Thoracic aorta (tissue), 2 donors: Measurements from ENCODE around the gene GUCA1A. TPM values are rescaled to one million over a fixed set of nuclear protein-coding genes. Genes with fewer than 3 reads are reported as not detected.

Experiments used
- ATAC-seq: fragments of 150-250 bp; one replicate; pipeline ENCODE4 v1.8.0; 2017; ENCODE audit warnings: low read depth; ENCODE audit not compliant: insufficient number of reproducible peaks, low FRiP score
- DNase-seq: peaks from one replicate; pipeline ENCODE4 v3.0.0-alpha.2; 2020; ENCODE audit warnings: low spot score
- H3K27ac ChIP-seq, 2 donors: fragments of 200-600 bp; sonication (generic); 1 replicate in 1 of 2; 2 replicates in 1 of 2; pipeline ENCODE4 v1.5.1; 2016; ENCODE audit warnings: mild to moderate bottlenecking in 2 of 2, moderate library complexity in 2 of 2
- H3K27me3 ChIP-seq: fragments of 200-600 bp; sonication (generic); replicated peaks from 2 replicates; pipeline ENCODE4 v1.6.0; 2016; ENCODE audit warnings: mild to moderate bottlenecking; ENCODE audit not compliant: insufficient read depth
- H3K36me3 ChIP-seq: fragments of 200-600 bp; sonication (generic); one replicate; pipeline ENCODE4 v1.5.1; 2016
- H3K4me1 ChIP-seq, 2 donors: fragments of 200-600 bp; sonication (generic); 1 replicate in 1 of 2; 2 replicates in 1 of 2; pipeline versions ENCODE4 v1.5.1 to v1.6.0; 2016; ENCODE audit warnings: low read depth in 2 of 2, mild to moderate bottlenecking in 1 of 2; ENCODE audit not compliant: control insufficient read depth in 1 of 2
- H3K4me3 ChIP-seq: fragments of 200-600 bp; sonication (generic); 2 replicates; pipeline ENCODE4 v1.5.1; 2016; ENCODE audit warnings: mild to moderate bottlenecking
- H3K9me3 ChIP-seq: fragments of 200-600 bp; sonication (generic); 2 replicates; pipeline ENCODE4 v1.5.1; 2016
- CTCF ChIP-seq: fragments of 200-600 bp; sonication (generic); IDR thresholded peaks from one replicate; pipeline ENCODE4 v1.5.1; 2019; ENCODE audit warnings: antibody characterized with exemption
- total RNA-seq, 2 donors: library from RNA; depleted of rRNA; stranded (reverse); fragments of >200 nt; gene quantifications; one replicate each; pipeline versions ENCODE4 v1.1.0 to v1.2.3, GENCODE V29; 2016

Gene GUCA1A
- total RNA-seq: not detected

DNA sequence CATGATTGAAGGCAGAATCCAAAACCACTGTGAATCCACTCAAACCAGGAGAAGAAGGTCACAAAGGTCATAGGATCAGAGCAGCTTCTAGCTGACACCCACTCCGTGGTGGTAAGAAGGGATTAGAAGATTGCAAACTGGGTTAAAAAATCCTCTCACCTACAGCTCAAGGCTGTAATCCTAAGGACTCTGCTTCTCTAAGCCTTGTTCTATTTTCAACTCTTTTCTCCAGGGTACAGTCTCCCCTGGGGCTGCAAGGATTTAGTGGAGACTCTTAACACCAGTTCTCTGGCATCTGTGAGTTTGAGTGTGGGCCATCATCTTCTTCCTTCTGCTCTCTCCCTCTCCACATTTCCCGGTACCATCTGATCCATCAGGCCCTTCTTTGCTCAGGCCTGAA is at the start of gene GUCA1A:
GUCA1A (plus strand) TSS at position 264 of the 400 bp plus-strand sequence. CDS start 250 bp downstream, outside the sequence.
- Histone ChIP-seq H3K9me3 (no peaks in the 10 kb centered on the region), H3K27ac (no peak within 1 kb of the TSS), H3K4me3 (no peak within 1 kb of the TSS), H3K4me1 (no peaks in the 10 kb centered on the region), H3K27me3 (no peaks in the 10 kb centered on the region), H3K36me3 (no peaks in the 10 kb centered on the region)
- DNase-seq: no peak
- TF ChIP-seq CTCF: no peak
- no peak for ATAC-seq

DNA sequence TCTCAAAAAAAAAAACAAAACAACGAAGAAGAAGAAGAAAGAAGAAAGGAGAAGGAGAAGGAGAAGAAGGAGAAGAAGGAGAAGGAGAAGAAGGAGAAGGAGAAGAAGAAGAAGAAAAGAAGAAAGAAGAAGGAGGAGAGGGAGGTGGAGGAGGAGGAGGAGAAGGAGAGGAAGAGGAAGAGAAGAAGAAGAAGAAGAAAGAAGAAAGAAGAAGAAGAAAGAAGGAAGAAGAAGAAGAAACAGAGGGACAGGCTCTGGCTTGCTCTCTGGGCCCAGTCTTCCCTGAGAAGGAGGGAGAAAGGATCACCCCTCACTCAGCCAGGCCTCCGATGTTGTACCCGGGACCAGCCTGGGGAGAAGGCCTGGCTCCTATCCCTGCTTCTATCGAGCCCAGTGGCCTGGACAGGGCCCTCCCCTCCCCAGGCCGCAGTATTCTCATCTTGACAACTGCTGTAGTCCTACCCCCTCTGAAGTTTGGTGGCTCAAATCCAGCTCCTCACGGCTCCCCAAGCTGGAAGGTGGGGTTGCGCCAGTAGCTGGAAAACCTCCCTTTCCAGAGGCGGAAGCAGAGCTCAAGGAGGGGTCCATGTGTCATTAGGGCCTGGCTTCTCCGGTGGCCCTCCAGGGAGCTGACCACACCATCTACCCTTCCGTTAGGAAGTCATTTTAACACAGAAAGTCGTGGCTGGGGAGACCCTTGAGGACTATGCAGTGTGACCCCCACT is 49.6 kb upstream of the GUCA1A start:
- ATAC-seq (no peak), DNase-seq (no peak)
- Histone ChIP-seq H3K36me3 (no peaks in the 10 kb centered on the region), H3K4me3 (no peak overlapping the region), H3K27me3 (no peaks in the 10 kb centered on the region), H3K4me1 (peaks cover 0 to 2% of the 10 kb centered on the region in 2 donors), H3K27ac (no peak overlapping the region), H3K9me3 (no peaks in the 10 kb centered on the region)
- TF ChIP-seq CTCF: no peak

DNA sequence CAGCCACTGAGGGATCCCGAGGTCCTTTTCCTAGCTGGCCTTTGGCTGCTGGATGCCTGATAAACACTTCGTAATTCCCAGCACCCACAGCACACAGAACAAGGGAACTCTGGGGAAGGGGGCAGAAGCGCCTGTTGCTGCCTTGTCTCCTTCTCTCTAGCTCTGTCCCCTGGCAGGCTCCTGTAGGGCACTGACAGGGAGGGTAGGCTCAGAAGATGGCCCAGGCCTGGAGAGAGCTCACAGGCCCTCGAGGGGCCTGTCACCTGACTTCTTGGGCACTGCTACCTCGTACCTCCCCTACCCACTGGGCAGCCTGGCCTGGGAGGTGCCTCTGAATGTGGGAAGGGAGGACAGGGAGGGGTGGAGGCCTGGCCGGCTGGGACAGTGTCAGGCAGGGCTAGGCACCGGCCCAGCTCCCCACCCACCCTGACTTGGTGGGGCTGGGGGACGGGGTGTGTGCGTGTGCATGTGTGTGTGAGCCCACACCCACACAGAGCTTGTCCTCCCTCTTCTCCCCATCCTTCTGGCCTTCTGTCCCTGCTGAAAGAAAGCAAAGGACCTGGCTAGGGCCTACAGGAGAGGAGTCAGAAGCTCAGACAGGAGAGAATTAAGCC is 48.8 kb upstream of the GUCA1A start:
- H3K27ac ChIP-seq: no peak overlapping the region

GRCh38 chr6:42125231-42125630 is 47.9 kb upstream of the GUCA1A start:
- Histone ChIP-seq H3K4me3 (no peak overlapping the region), H3K9me3 (no peaks in the 10 kb centered on the region), H3K36me3 (no peaks in the 10 kb centered on the region), H3K27me3 (no peaks in the 10 kb centered on the region), H3K27ac (no peak overlapping the region), H3K4me1 (no peaks in the 10 kb centered on the region)
- no peak for TF ChIP-seq CTCF
- ATAC-seq (no peak), DNase-seq (no peak)

More for the DNA sequence above, 48.8 kb upstream of the GUCA1A start:
- Histone ChIP-seq H3K27me3 (no peaks in the 10 kb centered on the region), H3K9me3 (no peaks in the 10 kb centered on the region), H3K36me3 (no peaks in the 10 kb centered on the region), H3K4me3 (no peak overlapping the region), H3K4me1 (no peaks in the 10 kb centered on the region)
- DNase-seq (no peak), ATAC-seq (no peak)
- TF ChIP-seq CTCF: no peak

DNA sequence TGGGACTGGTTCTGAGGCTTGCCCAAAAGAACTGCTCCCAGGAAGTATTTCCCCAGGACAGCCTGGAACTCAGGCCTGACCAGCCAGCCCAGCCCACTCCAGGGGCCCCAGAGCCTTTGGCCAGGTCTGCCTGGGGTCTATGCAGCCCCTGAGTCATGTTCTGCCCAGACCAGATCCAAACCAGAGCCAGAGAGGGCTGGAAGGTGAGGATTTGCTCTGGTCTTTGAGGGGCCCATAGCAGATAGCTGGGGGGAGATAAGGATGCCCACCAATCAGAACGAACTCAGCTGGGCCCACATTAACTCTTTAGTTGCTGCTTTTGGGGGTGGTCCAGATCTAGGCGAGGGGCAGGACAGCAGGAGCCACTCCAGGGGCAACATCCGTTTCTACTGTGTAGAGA is 47.5 kb upstream of the GUCA1A start:
- no peak for ATAC-seq
- no peak overlapping the region for H3K27ac ChIP-seq
- H3K36me3 ChIP-seq: no peaks in the 10 kb centered on the region
- H3K9me3 ChIP-seq: no peaks in the 10 kb centered on the region
- no peak for DNase-seq
- H3K27me3 ChIP-seq: no peaks in the 10 kb centered on the region
- no peaks in the 10 kb centered on the region for H3K4me1 ChIP-seq
- TF ChIP-seq CTCF: no peak
- no peak overlapping the region for H3K4me3 ChIP-seq
